ENCODE measurements around the gene ORAI3.

Gene ORAI3

GRCh38 chr16:30948667-30949649, at the start of gene ORAI3:
Gene ORAI3 (plus strand): TSS chr16:30949068. CDS start chr16:30949290, 222 bp downstream.
- peak; percentile 83 for DNase-seq

DNA sequence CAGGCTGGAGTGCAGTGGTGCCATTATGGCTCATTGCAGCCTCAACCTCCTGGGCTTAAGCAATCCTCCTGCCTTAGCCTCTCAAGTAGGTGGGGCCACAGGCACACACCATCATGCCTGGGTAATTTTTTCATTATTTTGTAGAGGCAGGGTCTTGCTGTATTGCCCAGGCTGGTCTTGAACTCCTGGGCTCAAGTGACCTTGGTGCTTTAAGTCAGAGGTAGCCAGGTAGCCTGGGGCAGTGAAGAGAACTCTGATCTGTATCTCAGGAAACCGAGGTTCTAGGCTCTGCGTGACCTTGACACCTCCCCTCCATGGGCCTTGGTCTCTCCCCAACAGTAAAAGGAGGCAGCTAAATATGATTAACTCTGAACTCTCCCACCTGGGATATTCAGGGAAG, 49.1 kb upstream of the ORAI3 start:
- no peak for DNase-seq

DNA sequence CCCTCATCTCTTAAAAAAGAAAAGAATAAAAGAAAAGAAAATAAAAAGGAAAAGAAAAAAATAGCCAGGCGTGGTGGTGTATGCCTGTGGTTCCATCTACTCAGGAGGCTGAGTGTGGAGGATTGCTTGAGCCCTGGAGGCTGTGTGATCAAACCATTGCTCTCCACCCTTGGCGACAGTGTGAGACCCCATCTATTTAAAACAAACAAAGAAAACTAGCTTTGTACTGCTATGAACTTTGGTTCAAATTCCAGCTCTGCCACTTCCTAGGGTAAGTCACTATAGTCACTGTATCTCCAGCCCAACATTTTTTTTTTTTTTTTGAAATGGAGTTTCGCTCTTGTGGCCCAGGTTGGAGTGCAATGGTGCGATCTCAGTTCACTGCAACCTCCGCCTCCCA, 48.3 kb upstream of the ORAI3 start:
- DNase-seq, result no peak

DNA sequence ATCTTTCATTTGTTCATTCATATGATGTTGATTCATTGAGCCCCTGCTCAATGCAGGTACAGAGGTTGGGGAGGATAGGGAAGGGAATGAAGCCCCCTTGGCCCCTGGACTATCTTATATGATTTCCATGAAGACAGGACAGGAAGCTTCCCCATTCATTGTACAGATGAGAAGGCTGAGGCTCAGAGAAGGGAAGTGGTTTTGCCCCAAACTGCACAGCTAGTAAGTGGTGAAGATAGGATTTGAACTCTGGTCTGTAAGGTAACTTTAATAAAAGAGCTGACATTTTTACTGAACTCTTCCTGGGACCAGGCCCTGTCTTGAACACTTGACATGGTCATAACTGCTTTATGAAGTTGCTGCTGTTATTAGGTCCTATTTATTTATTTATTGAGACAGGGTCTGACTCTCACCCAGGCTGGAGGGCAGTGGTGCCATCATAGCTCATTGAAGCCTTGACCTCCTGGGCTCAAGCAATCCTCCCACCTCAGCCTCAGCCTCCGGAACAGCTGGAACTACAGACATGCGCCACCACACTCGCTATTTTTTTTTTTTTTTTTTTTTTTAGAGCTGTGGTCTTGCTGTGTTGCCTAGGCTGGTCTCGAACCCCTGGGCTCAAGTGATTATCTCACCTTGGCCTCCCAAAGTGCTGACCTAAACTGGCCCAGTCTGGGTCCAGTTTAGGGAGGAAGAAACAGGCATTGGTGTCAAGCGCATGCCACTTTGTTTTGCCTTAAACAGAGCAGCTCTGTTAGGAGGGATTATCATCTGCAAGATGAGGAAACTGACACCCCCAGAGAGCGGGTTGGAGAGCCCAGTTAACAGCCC, 47.5 kb upstream of the ORAI3 start:
- DNase-seq, result no peak

GRCh38 chr16:30902029-30902972, 46.6 kb upstream of the ORAI3 start:
- DNase-seq, result peak; percentile 87

DNA sequence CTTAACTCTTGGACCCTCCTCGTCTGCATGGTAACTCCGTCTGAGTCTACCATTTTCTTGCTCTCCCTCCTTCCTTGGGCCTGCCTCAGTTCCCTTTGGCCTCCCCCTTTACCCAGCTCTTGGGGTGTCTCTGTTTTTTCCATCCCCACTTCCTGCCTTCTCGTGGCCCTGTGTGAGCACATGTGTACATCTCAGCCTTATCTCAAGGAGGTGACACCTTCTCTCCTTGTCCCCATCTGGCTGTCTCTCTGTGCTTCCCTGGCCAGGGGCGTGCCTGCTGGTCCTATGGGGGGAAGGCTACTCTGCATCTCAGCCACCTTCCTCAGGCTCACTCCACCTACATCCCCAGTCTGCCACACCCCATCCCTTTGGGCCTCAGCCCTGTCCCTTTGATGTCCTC, 45.9 kb upstream of the ORAI3 start:
- no peak for DNase-seq

DNA sequence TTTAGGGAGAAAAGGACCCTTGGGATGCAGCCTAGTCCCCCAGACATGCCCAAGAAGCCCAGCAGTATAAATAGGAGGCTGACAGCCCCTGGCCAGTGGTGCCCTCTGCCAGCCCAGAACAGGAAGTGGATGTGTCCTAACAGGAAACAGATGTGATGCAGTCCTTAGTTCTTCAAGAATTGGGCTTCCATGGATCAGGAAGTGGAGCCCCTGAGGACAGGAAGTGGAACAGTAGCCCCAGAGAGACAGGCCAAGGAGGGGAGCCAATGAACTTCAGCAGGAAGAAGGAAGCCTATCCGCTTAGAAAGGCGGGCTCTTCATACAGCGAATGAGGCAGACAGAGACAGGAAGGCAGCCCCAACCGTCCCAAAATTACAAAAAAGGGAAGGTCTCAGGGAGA, 45.3 kb upstream of the ORAI3 start:
- DNase-seq, result peak; percentile 87

DNA sequence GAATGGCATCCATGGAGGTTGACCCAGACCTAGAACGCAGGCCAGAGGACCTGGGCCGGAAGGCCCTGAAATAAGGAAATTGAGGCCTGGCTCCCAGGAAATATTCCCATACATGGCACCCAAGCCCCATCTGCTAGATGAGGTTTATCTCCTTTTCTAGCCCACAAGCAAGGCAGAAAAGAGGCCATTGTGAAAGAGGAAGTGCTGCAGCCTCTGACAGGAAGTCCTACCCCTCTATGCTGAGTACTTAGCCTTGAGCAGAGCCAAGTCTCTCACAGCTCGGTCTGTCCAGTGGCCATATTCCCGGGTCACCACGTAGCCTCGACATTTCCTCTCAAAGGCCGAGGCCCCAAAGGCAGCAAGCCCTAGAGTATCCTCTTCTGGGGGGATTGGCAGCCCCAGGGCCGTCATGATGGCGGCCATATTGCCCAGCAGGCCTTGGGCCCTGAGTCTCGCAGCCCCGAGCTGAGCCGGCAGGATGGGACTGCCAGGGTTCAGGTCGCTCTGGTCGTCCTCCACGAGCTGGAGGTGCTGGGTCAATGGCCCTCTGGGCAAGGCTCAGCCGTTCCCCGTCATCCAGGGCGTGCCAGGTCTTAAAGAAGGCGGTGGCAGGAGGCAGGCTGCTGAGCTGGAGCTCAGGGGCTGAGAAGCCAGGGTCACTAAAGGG, 44.6 kb upstream of the ORAI3 start:
- DNase-seq, result peak; percentile 27

DNA sequence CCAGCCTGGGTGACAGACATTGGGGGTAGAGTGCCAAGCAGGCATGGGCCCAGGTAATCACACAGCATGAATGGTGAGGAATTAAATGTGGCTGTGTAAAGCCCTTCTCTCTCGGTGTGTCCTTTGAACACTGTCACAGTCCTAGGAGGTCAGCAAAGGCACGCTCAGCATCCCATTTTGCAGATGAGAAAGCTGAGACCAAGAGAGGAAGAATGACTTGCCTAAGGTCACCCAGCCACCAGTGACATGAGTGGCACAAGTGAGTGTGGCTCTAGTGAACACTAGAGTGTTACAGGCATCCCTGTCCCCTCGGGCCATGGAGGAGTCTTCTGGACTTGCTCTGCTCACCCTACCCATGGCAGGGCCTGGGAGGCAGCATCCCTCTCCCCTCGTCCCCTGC, 41.8 kb upstream of the ORAI3 start:
- no peak for DNase-seq

DNA sequence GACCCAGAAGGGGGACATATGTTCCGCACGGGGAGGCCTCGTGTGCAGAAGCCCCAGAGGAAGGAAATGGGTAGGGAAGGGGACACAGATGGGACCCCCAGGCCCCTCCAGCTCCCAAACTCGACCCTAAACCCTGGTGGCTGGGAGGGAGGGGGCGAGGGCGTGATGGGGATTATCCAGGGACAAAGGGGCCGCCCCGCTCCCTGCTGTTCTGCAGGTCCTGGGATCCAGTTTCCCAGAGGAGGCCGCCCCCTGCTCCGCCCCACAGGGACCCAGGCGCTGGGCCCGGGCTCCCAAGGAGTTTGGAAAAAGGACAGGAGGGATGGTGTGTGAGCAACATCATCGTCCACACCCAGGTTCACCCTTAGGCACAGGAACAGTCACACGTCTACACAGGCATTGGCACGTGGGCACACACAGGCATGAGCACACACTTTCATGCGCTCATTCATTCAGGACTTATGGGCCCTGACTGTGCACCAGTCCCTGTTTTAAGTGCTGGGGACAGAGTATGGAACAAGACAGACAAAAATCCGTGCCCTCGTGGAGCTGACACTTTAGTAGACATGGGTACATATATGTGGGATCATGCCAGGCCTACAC, 38.3 kb upstream of the ORAI3 start:
- no peak for DNase-seq

GRCh38 chr16:30912794-30913412, 36.0 kb upstream of the ORAI3 start:
- DNase-seq, result no peak

GRCh38 chr16:30914830-30915229, 34.0 kb upstream of the ORAI3 start:
- DNase-seq, result no peak

DNA sequence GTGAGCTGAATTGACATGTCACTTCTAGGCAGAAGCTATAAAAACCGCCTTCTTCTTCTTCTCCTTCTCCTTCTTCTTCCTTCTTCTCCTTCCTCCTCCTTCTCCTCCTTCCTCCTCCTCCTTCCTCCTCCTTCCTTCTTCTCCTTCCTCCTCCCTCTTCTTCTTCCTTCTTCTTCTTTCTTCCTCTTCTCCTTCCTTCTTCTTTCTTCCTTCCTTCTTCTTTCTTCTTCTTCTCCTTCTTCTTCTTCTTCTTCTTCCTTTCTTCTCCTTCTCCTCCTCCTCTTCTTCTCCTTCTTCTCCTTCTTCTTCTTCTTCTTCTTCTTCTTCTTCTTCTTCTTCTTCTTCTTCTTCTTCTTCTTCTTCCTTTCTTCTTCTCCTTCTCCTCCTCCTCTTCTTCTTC, 30.3 kb upstream of the ORAI3 start:
- no peak for DNase-seq

DNA sequence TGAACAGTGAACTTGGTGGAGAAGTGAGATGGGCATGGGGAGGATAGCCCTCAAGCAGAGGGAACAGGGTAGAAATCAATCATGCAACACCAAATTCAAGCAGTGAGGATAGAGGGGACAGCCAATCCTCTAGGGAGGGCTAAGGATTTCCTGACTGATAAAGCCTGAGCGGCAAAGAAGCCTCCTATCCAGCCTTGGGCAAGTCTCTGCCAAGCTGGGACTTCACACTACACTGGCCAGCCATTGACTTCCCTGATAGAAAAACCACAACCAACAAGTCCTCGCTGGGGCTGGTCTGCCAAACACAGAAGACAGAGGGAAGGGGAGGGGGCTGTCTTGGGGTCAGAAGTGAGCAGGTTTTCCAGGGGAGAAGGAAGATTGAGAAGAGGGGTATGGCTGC, 28.0 kb upstream of the ORAI3 start:
- no peak for DNase-seq

- no peak for DNase-seq
Measured at GRCh38 chr16:30921459-30921747, 27.5 kb upstream of the ORAI3 start.

GRCh38 chr16:30921748-30922419, 27.0 kb upstream of the ORAI3 start:
- DNase-seq, result peak; percentile 85

GRCh38 chr16:30922420-30922959, 26.4 kb upstream of the ORAI3 start:
- DNase-seq, result peak; percentile 99

DNA sequence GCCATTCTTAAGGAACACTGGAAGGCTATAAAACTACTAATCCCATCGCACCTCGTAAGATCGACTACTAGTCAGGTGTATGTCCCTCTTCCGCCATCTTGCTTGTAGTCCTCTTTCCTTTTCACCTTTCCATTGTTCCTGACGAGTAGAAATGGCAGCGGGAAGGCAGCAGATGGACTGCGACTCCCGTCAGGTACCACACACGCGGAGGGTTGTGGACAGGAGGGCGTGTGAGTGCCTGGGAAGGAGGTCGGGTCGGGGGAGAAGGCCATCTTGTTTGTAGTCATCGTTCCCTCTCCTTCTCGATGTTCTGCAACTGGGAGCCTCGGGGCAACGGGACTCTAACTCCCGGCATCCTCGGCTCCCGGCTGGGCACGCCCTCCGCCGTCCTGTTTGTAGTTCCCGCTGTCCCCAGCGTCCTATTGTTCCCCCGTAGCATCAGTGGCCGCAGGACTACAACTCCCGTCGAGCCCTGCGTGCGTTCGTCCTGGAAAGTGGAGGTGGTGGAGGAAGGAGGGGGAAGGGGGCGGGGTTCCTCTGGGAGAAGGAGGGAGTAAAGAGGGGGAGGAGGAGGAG, 25.8 kb upstream of the ORAI3 start:
- DNase-seq, result peak; percentile 100

GRCh38 chr16:30923554-30924075, 25.3 kb upstream of the ORAI3 start, which contains the start of gene FBXL19:
Gene FBXL19 (plus strand): TSS chr16:30923572. CDS start chr16:30925755, 2,183 bp downstream.
- DNase-seq, result no peak
